K562 treated with DMSO at 1 percent for 24 hours (cell line): ENCODE data around the gene SERPINA1. TPM values are rescaled to one million over a fixed set of nuclear protein-coding genes. Genes with fewer than 3 reads are reported as not detected.

Experiments used
- total RNA-seq: library from RNA; unstranded; fragments of 300-600 nt; gene quantifications from 2 replicates; pipeline ENCODE4 v1.2.3, GENCODE V29; 2022; ENCODE audit warnings: low read depth; ENCODE audit not compliant: insufficient read depth

SERPINA1 gene
- not detected in 2 replicates for total RNA-seq

GRCh38 chr14:94388384-94389103 is at the start of gene SERPINA1:
SERPINA1 (minus strand) TSS chr14:94388602; CDS start chr14:94383237, 5,365 bp downstream.

GRCh38 chr14:94366146-94366915 is 22.1 kb downstream of the SERPINA1 start, which contains the start of gene SERPINA2:
SERPINA2 (minus strand) TSS chr14:94366698.

Other genes with a start within 250 kb of the SERPINA1 start
- not detected in 2 replicates for gene PPP4R4, start 214.3 kb downstream of the SERPINA1 start, total RNA-seq
- gene SERPINA10, start 95.3 kb downstream of the SERPINA1 start, total RNA-seq, result not detected in 2 replicates
- not detected in 2 replicates for gene SERPINA6, start 65.3 kb downstream of the SERPINA1 start, total RNA-seq
- not detected in 2 replicates for gene SERPINA2, start 21.9 kb downstream of the SERPINA1 start, total RNA-seq
- gene SERPINA11, start 64.2 kb upstream of the SERPINA1 start, total RNA-seq, result not detected in 2 replicates
- not detected in 2 replicates for gene SERPINA9, start 87.6 kb upstream of the SERPINA1 start, total RNA-seq
- not detected in 2 replicates for gene SERPINA12, start 120.9 kb upstream of the SERPINA1 start, total RNA-seq
- not detected in 2 replicates for gene SERPINA4, start 172.8 kb upstream of the SERPINA1 start, total RNA-seq
- gene SERPINA5, start 192.8 kb upstream of the SERPINA1 start, total RNA-seq, result not detected in 2 replicates
- gene SERPINA3, start 223.8 kb upstream of the SERPINA1 start, total RNA-seq, result not detected in 2 replicates